GM12892 (cell line): ENCODE results near the gene ACOT8.

ENCODE experiments used
- POLR2A ChIP-seq: IDR thresholded peaks from 2 replicates; pipeline ENCODE4 v1.6.1; 2011; ENCODE audit warnings: low read depth, low read length, control low read depth
- POLR2AphosphoS5 ChIP-seq: IDR thresholded peaks from 2 replicates; pipeline ENCODE4 v1.6.1; 2011; ENCODE audit warnings: low read depth, low read length, control low read depth

GRCh38 chr20:45886590-45887345 lies 29.6 kb upstream of the ACOT8 start:
- TF ChIP-seq POLR2A (no peak; the same call in 1 of the 2 replicates), POLR2AphosphoS5 (no peak)
